NCI-H82 (cell line): ENCODE measurements around the gene ENTPD3.
A peak's percentile ranks its signal among the peaks of the same experiment; 100 is the strongest.

Experiments used
- DNase-seq: peaks from one replicate; lab custom pipeline; 2025; lab: John Stamatoyannopoulos, UW

The ENTPD3 gene

DNA sequence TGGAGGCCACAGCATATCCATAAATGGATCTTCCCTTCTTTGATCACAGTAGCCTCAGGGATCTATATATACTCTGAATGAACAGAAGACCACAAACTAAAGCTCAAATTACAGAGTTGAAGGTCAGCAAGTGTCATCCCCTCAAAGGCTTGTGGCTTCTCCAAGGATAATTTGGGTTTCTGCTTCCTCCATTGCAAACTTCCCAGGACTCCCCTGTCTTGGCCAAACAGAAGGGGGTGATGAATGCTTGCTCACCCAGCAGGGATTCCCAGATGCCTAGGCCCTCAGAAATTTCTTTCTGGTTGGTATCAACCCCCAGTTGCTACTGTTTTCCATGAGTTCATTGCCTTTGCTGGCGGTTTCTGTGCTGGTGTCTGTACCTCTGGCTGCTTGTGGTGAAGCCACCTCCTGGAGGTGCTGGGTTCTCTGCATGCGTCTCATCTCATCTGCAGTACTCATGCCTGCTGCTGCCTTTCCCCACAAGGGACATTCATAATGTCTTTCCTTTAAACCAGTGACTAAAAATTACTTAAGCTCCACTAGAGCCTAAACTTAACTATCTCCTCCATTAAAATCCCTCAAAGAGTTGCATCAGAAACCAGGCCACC is 17.7 kb downstream of the ENTPD3 start:
- DNase-seq: no peak

DNA sequence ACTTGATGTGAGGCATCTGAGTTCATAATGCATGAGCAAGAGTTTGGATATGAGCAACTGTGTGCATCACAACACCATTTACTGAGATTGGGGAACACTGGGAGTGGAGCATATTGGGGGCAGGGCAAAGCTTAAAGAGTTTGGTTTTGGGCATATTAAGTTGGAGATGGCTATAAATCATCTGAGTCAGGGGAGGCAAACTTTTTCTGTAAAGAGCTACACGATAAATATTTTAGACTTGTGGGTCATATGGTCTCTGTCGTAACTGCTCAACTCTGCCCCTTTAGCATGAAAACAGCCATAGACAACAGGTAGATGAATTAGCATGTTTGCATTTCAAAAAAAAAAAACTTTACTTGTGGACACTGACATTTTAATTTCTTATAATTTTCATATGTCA is 20.0 kb downstream of the ENTPD3 start:
- DNase-seq: no peak

DNA sequence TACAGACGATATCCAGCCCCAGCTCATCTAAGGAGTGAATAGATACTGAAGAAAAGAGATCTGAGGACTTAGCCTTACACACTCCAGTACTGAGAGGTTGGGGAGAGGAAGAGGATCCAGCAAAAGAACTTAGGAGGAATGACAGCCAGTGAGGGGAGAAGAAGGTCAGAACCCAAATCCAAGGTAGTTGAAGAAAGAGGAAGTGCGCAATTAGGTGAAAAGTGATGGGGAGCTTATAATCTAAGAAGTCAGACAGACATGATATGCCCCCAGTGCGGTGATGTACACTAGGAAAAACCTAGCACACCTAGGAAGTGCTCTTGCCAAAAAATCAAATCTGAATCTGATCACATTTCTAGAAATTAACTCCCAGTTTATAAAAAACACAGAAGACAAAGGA is 20.6 kb downstream of the ENTPD3 start:
- no peak for DNase-seq

DNA sequence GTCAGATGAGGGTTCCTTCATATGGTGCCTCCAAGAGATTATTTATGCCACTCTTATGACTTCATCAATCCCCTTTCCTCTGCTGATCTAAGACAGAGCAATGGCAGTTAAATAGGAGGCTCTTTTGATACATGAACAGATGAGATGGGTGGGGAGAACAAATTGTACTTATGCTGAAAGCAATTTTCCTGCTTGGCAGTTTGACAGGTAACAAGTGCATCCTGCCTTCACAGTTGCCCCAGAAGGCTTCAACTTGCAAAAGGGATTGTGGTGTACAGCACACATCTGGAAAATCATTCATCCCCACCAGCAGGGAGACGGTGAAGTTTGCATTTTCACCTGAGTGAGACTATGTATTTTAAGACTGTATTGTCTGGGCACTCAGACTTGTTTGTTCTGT is 27.3 kb downstream of the ENTPD3 start:
- DNase-seq: no peak

DNA sequence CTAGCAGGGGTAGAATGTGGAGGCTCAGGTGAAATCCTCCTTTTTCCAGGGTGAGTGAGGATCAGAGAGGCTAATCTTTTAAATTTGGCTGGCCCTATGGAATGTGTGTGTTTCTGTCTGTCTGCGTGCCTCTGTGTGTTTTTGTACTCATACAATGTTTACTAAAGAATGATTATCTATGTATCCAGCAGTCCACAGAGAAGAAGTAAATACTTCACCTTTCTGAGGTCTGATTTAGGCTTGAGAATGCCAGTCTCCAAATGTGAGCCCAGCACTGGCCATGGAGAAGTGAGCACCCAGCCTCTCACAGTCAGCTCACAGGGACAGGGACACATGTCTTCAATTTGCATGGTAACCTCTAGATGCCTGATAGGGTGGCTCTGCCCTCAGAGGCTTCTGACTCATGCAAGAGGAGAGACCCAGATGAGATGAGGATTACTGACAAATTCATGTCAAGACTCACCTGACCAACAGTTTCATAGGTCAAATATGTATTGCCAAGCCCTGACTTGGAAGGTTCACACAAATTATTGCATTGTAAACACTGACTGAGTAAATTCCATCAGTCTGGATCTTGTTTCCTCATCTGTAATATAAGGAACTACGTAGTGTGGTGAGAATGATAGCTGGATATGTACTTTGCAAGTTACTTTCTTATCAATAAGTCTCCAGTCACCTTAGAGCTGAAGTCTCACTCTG is 31.0 kb downstream of the ENTPD3 start:
- no peak for DNase-seq

DNA sequence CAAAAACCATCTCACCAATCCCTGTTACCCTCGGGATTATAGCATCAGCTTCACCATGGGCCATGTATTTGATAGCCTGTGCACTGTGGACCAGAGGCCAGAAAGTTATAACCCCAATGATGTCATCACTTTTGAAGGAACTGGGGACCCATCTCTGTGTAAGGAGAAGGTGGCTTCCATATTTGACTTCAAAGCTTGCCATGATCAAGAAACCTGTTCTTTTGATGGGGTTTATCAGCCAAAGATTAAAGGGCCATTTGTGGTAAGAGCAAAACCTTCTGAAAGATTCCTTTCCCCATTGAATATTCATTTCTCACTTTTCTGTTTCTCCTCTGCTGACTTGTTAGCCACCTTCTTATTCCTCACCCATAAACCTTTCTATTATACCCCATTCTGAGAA is 35.9 kb downstream of the ENTPD3 start:
- no peak for DNase-seq

DNA sequence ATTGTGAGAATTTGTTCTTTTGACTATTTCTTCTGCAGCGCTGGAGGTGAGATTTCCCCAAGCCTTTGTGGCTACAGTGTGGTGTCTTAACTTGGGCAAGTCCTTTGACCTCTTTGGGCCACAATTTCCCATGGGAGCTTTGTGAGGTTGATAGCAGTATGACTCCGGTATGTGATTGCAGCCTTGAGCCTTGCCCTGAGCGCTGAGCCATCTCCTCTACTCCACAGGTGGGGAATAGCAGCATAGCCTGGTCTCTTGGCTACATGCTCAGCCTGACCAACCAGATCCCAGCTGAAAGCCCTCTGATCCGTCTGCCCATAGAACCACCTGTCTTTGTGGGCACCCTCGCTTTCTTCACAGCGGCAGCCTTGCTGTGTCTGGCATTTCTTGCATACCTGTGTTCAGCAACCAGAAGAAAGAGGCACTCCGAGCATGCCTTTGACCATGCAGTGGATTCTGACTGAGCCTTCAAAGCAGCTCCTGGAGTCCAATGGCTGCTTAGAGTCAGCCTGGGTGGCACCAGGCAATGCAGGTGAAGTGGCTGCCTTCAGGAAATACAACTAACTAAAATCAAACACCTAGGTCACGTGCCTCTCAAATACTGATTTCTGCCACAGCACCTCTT is 40.2 kb downstream of the ENTPD3 start:
- DNase-seq: no peak

DNA sequence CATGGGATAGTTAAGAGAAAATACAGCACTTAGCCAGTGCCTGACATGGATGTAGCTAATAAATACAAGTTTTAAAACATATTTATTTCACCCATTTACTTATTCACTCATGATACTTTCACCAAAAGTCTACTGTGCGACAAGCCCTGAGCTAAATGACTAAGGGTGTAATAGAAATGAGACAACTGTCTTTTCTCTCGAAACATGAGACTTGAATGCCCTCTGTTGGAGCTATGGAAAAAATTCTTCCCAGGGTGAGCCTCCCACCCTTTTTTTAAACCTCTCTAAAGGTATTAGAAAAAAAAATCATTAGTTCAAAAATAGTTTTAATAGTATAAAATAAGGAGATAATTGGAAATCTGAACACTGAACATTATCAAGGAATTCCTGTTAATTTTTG is 45.8 kb downstream of the ENTPD3 start:
- DNase-seq: no peak

DNA sequence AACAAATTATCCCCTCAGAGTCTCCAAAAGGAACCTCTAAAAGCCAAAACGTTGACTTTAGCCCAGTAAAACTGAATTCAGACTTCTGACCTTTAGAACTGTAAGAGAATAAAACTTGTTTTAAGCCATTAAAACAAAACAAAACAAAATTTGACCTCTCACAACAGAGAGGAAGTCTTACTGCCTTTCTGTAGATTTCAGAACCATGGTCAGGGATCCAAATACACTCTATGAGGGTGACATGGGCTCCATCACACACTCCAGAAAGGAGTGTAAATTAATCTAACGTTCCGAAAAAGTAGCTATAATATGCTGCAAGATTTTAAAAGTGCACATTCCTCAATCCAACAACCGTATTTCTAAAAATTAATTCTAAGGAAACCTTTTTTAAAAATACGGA is 50.9 kb downstream of the ENTPD3 start:
- DNase-seq: no peak

DNA sequence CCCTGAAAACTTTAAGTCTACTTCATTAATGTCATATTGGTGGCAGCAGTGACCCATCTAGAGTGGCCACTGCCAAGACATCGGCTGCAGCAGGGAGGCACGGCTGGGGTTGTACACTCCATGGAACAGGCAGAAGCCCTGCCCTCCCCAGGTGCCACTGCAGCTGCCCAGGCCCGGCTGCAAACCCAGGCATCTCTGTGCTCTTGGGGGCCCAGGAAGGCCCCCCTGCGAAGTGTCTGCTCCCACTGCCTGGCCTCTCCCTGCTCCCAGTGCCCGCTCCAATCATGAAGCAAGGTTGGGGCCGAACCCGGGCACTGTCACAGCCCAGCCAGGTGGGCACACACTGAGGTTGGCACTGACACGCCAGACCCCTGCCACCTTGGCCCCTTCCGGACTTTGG is 58.1 kb downstream of the ENTPD3 start:
- DNase-seq: no peak

DNA sequence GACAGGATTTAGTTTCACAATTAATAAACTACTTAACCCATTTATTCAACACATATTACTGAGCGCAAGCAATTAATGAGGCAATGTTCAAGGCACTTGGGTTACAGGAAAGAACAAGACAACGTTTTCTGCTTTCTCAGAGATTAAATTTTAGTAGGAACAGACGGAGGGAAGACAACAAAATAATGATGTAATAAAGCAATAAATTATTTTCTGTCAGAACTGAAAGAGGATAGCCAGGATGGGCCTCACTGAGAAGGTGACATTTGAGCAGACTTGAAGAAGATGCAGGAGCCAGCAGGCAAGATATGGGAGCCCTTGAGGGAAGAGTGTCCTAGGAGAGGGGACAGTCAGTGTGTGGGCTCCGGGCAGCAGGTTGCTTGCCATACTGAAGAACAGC is 58.9 kb downstream of the ENTPD3 start:
- no peak for DNase-seq

DNA sequence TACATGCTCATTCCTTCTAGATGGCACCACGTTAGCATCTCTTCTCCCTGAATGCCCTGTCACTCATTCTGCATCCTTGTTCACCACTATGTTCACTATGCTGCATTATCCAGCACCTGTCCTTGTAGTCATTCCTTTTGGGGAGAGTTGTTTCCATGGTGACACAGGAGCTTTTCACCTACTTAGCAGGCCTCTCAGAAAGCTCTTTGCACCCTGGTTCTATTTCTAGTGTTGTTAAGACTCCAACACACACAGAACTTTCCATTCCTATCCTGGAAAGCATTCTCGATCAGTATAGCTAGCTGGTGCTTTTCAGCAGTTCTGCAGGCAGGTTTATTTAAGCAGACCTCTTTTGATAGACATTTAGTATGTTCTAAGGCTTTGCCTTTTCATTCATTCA is 63.5 kb downstream of the ENTPD3 start:
- no peak for DNase-seq

DNA sequence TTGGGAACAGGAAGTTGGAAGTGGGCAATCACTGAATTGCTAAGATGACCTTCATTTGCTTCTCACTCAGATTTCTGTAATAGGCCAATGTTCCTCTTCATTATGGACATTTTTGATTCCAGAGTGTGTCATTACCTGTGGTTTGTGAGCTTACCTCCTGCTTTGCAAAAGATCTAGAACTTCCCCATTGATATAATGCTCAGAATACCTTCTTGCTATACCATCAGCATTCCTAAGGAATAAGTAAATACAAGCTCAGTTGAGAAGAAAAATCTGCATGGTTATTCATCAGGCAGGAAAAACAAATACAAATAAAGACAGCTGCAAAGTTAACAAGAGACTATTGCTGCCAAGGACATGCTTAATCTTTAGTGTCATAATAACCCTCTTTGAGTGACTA is 64.6 kb downstream of the ENTPD3 start:
- no peak for DNase-seq

DNA sequence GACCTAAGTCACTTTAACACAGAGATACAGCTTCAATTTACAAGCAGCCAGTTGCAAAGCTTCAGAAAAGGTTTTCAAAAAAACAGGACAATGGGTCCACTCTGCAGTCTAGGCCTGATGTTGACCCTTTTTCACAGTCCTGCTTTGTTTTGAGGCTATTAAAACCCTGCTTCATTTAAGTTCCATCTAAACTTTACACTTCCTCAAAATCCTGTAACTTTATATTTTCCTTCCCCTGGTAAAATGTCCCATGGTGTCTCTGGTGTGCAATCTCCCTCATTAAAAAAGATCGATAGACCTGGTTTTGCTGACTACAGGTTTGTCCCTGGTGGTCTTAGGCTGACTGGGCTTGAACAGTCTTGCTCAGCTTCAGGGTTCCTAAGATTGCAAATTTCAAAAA is 65.1 kb downstream of the ENTPD3 start:
- DNase-seq: no peak

DNA sequence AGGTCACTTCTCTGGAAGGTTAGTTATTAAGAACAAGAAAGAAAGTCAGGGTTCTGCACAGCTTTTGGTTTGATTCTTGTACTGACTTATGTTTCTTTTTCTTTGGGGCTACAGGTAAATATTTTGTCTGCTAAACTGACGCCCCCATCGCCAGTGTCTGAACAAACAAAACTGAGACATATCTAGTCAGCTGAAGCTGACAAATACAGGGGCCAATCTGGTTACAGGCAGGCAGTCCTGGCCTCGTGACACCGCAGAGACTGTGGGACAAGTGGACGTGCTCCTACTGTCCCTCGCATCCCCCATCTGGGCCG is 65.5 kb downstream of the ENTPD3 start:
- no peak for DNase-seq

DNA sequence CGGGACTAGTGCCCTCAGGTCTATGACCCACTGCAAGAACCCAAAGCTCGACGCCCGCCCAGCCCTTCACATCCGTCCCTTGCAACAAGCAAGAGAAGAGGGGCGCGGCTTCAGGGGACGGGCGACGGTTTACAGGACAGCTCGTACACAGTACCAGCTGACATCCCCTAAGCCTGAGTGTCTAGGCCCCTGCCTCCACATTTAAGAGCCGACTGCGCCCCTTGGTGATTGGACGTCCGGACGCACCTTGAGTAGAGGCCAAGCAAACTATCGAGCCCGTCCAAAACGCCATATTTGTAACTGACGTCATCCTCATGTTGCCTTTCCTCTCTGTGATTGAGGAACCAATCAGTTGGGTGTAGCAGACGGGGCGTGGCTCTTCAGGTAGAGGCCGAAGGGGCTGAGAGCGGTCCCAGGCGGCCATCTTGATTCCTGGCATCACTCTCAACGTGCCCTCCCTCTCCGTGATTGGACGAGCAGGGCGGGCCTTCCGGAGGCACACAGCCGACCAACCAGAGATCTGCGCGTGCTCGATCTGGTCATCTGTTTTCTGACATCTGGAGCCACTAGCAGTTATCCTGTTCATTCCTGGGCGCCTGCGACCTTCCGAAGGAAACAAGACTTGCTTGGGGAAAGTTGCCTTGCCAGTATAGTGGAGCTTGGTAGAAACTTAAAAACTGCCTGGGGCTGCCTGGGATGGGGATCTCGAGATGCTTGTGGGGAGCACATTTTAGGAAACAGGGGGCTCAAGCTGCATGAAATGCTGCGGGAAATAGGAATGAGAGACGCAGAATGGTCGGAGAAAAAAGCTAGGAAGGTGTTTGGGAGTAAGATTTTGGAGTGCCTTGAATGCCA is 66.1 kb downstream of the ENTPD3 start:
- DNase-seq: peak; percentile 99

DNA sequence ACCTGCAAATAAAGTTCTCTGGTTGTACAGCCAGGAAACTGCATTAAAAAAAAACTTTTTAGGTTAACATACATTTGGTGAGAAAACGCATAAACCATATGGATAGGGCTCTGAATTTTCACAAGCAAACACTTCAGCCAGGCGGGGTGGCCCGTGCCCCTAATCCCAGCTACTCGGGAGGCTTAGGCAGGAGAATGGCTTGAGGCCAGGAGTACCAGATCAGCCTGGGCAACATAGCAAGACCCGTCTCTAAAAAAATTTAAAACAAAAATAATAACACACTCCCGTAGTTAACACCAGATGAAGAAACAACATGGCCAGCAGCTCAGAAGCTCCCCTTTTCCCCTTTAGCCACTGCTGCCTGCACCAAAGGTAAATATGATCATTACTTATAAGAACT is 66.9 kb downstream of the ENTPD3 start:
- peak; percentile 35 for DNase-seq

DNA sequence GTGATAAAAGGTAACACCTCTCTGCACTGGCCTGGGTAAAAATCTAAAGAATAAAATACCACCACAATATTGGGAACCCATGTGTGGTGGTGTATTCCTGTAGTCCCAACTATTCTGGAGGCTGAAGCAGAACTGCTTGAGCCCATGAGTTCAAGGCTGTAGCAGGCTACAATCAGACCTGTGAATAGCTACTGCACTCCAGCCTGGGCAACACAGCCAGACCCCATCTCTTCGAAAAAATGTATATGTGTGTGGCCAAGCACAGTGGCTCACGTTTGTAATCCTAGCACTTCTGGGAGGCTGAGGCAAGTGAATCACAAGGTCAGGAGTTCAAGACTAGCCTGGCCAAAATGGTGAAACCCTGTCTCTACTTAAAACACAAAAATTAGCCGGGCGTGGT is 68.3 kb downstream of the ENTPD3 start:
- DNase-seq: no peak

DNA sequence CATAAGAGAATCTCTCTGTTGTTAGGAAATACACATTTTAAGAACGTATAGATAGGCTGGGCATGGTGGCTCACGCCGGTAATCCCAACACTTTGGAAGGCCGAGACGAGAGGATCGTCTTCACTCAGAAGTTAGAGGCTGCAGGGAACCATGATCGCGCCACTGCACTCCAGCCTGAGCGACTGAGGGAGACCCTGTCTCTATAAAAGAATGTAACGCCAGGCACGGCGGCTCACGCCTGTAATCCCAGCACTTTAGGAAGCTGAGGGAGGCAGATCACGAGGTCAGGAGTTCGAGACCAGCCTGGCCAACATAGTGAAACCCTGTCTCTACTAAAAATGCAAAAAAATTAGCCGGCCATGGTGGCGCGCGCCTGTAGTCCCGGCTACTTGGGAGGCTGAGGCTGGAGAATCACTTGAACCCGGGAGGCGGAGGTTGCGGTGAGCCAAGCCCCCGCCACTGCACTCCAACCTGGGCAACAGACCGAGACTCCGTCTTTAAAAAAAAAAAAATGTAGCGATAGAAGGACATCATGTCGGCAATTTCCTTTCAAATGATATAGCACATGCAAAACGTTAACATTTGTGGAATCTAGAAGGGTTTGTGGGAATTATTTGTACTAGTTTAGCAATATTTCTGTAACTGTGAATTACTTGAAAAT is 69.4 kb downstream of the ENTPD3 start:
- DNase-seq: no peak

DNA sequence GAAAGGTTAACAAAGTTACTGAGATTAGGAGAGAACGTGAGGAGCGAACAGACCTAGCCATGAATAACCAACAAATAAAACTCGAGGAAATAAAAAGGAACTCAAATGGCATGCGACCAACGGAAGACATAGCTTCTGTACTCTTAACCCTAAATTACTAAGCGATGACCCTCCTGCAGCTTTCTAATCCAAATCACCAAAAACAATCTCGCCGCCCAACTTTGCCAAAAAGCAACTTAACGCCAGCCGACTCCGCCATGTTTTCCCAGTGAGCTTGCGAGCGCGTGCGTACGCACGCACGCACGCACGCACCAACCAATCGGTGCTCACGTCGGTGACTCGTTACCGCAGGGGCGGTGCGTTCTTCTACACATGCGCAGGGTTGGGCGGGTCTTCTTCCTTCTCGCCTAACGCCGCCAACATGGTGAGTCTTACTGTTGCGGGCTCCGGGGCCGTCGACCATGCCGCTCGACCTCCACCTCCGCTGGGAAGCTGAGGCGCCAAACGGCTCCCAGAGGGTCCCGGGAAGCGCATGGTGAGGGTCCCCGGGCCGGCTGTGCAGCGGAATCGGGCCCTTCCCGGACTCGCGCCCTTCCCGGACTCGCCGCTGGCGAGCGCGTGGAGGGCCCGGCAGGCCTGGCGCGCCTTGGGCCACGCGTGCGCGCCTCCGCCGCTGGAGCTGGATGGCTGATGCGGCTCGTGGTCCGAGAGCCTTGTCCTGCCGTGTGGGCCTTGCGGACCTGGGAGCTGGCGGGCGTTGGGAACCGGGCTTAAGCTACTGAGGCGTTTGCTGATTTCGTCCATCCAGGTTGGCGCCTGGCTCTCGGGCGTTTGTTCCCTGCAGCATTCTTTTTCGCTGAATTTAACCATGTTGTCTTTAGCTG is 70.2 kb downstream of the ENTPD3 start, which contains the start of gene RPL14:
TSS of gene RPL14 (plus strand) at position 400 of the 884 bp plus-strand sequence. CDS start at position 533, 133 bp downstream.
- peak; percentile 95 for DNase-seq

DNA sequence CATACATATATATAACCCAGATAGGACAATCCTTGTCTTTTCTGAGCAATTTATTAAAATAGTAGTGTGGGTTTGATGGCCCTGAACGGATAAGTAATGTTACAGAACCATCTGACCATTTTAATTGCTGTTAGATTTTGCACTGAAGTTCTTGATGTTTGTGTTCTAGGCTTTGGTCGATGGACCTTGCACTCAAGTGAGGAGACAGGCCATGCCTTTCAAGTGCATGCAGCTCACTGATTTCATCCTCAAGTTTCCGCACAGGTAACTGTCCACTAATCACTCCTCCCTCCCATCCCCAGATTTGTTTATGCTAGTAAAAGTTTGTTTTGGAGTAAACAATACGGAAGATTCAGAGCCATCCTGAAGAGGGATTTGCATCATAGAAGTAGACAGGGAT is 71.5 kb downstream of the ENTPD3 start:
- DNase-seq: no peak
